ENCODE results near the gene HTT.

- TF ChIP-seq CTCF (IDR thresholded peaks at IDR 0.05; ENCODE audit: low read depth, low read length, poor library complexity, severe bottlenecking) (no peak), EZH2phosphoT487 (IDR thresholded peaks at IDR 0.05; ENCODE audit: borderline replicate concordance, low read length) (no peak)
Observed at GRCh38 chr4:3177426-3177825, 102.9 kb downstream of the HTT start.
